H9 (cell line): ENCODE results near the gene LRRC36. TPM values are rescaled to one million over a fixed set of nuclear protein-coding genes. Genes with fewer than 3 reads are reported as not detected.

ENCODE experiments used
- DNase-seq: peaks from one replicate; pipeline ENCODE4 v3.0.0-alpha.2; 2017
- H2AFZ ChIP-seq: one replicate; pipeline ENCODE4 v1.6.1; 2013; ENCODE audit warnings: mild to moderate bottlenecking, low read length, control low read depth, moderate library complexity
- H2AK5ac ChIP-seq: 2 replicates; pipeline ENCODE4 v1.6.1; 2013; ENCODE audit warnings: low read length, control low read depth, mixed read lengths; ENCODE audit not compliant: insufficient read length
- H2BK120ac ChIP-seq: one replicate; pipeline ENCODE4 v1.6.1; 2013; ENCODE audit warnings: low read depth, mild to moderate bottlenecking, low read length, control low read depth, inconsistent platforms; ENCODE audit not compliant: poor library complexity, severe bottlenecking
- H2BK12ac ChIP-seq: 2 replicates; pipeline ENCODE4 v1.6.1; 2013; ENCODE audit warnings: low read length, control low read depth, mixed read lengths, low read depth; ENCODE audit not compliant: insufficient read length
- H2BK15ac ChIP-seq: 2 replicates; pipeline ENCODE4 v1.6.1; 2013; ENCODE audit warnings: low read depth, low read length, control low read depth
- H2BK20ac ChIP-seq: one replicate; pipeline ENCODE4 v1.6.1; 2013; ENCODE audit warnings: low read depth, mild to moderate bottlenecking, low read length, control low read depth, inconsistent platforms; ENCODE audit not compliant: poor library complexity, severe bottlenecking
- H2BK5ac ChIP-seq: 2 replicates; pipeline ENCODE4 v1.6.1; 2013; ENCODE audit warnings: low read length, control low read depth, mixed read lengths; ENCODE audit not compliant: insufficient read length
- H3K14ac ChIP-seq: 2 replicates; pipeline ENCODE4 v1.6.1; 2013; ENCODE audit warnings: low read length, control low read depth; ENCODE audit not compliant: insufficient read depth
- H3K18ac ChIP-seq: 2 replicates; pipeline ENCODE4 v1.6.1; 2013; ENCODE audit warnings: low read depth, mild to moderate bottlenecking, mixed read lengths, low read length, control low read depth; ENCODE audit not compliant: insufficient read length
- H3K23ac ChIP-seq: 2 replicates; pipeline ENCODE4 v1.6.1; 2013; ENCODE audit warnings: low read length, control low read depth, mixed read lengths, low read depth; ENCODE audit not compliant: insufficient read length
- H3K23me2 ChIP-seq: 2 replicates; pipeline ENCODE4 v1.6.1; 2013; ENCODE audit warnings: low read depth, mild to moderate bottlenecking, mixed read lengths, low read length, control low read depth; ENCODE audit not compliant: insufficient read length, poor library complexity, severe bottlenecking
- H3K27ac ChIP-seq: 2 replicates; pipeline ENCODE4 v1.5.1; 2013; ENCODE audit warnings: low read length, control low read depth, mixed read lengths, low read depth; ENCODE audit not compliant: insufficient read length
- H3K27me3 ChIP-seq: 2 replicates; pipeline ENCODE4 v1.6.1; 2013; ENCODE audit warnings: low read length, control low read depth, inconsistent platforms; ENCODE audit not compliant: insufficient read depth
- H3K4ac ChIP-seq: 2 replicates; pipeline ENCODE4 v1.6.1; 2013; ENCODE audit warnings: low read depth, mild to moderate bottlenecking, control low read depth, inconsistent platforms, low read length, moderate library complexity
- H3K4me1 ChIP-seq: 2 replicates; pipeline ENCODE4 v1.6.1; 2013; ENCODE audit warnings: low read length, control low read depth, inconsistent platforms; ENCODE audit not compliant: insufficient read depth
- H3K4me2 ChIP-seq: 2 replicates; pipeline ENCODE4 v1.6.1; 2013; ENCODE audit warnings: low read length, control low read depth, mixed read lengths; ENCODE audit not compliant: insufficient read length, insufficient read depth
- H3K56ac ChIP-seq: 2 replicates; pipeline ENCODE4 v1.6.1; 2013; ENCODE audit warnings: low read depth, mild to moderate bottlenecking, mixed read lengths, low read length, control low read depth; ENCODE audit not compliant: insufficient read length
- H3K79me1 ChIP-seq: 2 replicates; pipeline ENCODE4 v1.6.1; 2013; ENCODE audit warnings: low read depth, mild to moderate bottlenecking, moderate library complexity, low read length, control low read depth, inconsistent platforms; ENCODE audit not compliant: insufficient read depth, poor library complexity, severe bottlenecking
- H3K79me2 ChIP-seq: 2 replicates; pipeline ENCODE4 v1.6.1; 2013; ENCODE audit warnings: low read length, control low read depth, inconsistent platforms; ENCODE audit not compliant: insufficient read depth
- H3K9ac ChIP-seq: 2 replicates; pipeline ENCODE4 v1.6.1; 2013; ENCODE audit warnings: low read length, control low read depth, mixed read lengths; ENCODE audit not compliant: insufficient read length; ENCODE audit errors: extremely low read depth
- H3K9me3 ChIP-seq: one replicate; pipeline ENCODE4 v1.6.1; 2013; ENCODE audit warnings: low read depth, low read length, inconsistent platforms; ENCODE audit not compliant: control insufficient read depth
- H3T11ph ChIP-seq: one replicate; pipeline ENCODE4 v1.6.1; 2013; ENCODE audit warnings: mild to moderate bottlenecking, low read length, control low read depth, inconsistent platforms
- H4K20me1 ChIP-seq: one replicate; pipeline ENCODE4 v1.6.1; 2013; ENCODE audit not compliant: control insufficient read depth, insufficient read length, insufficient read depth
- H4K5ac ChIP-seq: 2 replicates; pipeline ENCODE4 v1.6.1; 2013; ENCODE audit warnings: low read depth, mild to moderate bottlenecking, mixed read lengths, low read length, control low read depth; ENCODE audit not compliant: insufficient read length
- H4K8ac ChIP-seq: replicated peaks from 2 replicates; pipeline ENCODE4 v1.6.1; 2013; ENCODE audit warnings: low read length, control low read depth, mixed read lengths, low read depth; ENCODE audit not compliant: insufficient read length
- H4K91ac ChIP-seq: 2 replicates; pipeline ENCODE4 v1.6.1; 2013; ENCODE audit warnings: low read depth, mild to moderate bottlenecking, moderate library complexity, mixed read lengths, low read length, control low read depth; ENCODE audit not compliant: insufficient read length
- H3K27ac Mint-ChIP-seq, 3 experiments: 2 replicates in 2 of 3; 3 replicates in 1 of 3; pipeline ENCODE4 v1.8.0; 2020 to 2021; ENCODE audit warnings: mixed read lengths in 3 of 3, mild to moderate bottlenecking in 1 of 3, moderate library complexity in 1 of 3
- H3K27me3 Mint-ChIP-seq: 2 replicates; pipeline ENCODE4 v1.8.0; 2021; ENCODE audit warnings: low read depth, mild to moderate bottlenecking, moderate library complexity, mixed read lengths
- H3K36me3 Mint-ChIP-seq, 3 experiments: 2 replicates in 2 of 3; 3 replicates in 1 of 3; pipeline ENCODE4 v1.8.0; 2020 to 2021; ENCODE audit warnings: low read depth in 3 of 3, mixed read lengths in 3 of 3; ENCODE audit not compliant: insufficient read depth in 1 of 3
- H3K4me1 Mint-ChIP-seq, 2 experiments: 2 replicates each; pipeline ENCODE4 v1.8.0; 2020; ENCODE audit warnings: mixed read lengths in 2 of 2
- H3K4me3 Mint-ChIP-seq, 2 experiments: 2 replicates in 1 of 2; 3 replicates in 1 of 2; pipeline ENCODE4 v1.8.0; 2020 to 2021; ENCODE audit warnings: mild to moderate bottlenecking in 2 of 2, mixed read lengths in 2 of 2, moderate library complexity in 1 of 2
- H3K9me3 Mint-ChIP-seq, 2 experiments: 2 replicates in 1 of 2; 3 replicates in 1 of 2; pipeline ENCODE4 v1.8.0; 2020; ENCODE audit warnings: mild to moderate bottlenecking in 2 of 2, mixed read lengths in 2 of 2, moderate library complexity in 1 of 2
- CTCF ChIP-seq: fragments of 200-600 bp; sonication (generic); conservative IDR thresholded peaks from 3 replicates; pipeline ENCODE4 v1.8.0; 2021; ENCODE audit warnings: antibody characterized with exemption, mild to moderate bottlenecking
- WGBS: extraction: QIAGEN DNeasy Blood & Tissue Kit; methylation state at CpG from one replicate; pipeline ENCODE4 v1.1.7; 2013; ENCODE audit warnings: missing lambda C conversion rate, low lambda C conversion rate, mixed read lengths; ENCODE audit not compliant: insufficient read length; ENCODE audit errors: extremely low coverage; 5-methylcytosine and 5-hydroxymethylcytosine counted together
- total RNA-seq: library from RNA; stranded (reverse); gene quantifications from 2 replicates; pipeline ENCODE4 v1.2.1, GENCODE V29; 2021

LRRC36 gene
- total RNA-seq, 1 experiment from 2014 or later = not detected

- Histone ChIP-seq H2AFZ (no peak overlapping the region), H3K9ac (no peak overlapping the region), H3K4me1 (peaks cover 8% of the 10 kb centered on the region; the same call in 1 of the 2 replicates), H2BK20ac (no peak overlapping the region), H4K8ac (no peak overlapping the region), H3K23ac (no peak overlapping the region), H3K4me2 (no peak overlapping the region), H3K9me3 (no peaks in the 10 kb centered on the region), H3K14ac (no peak overlapping the region; the same call in 1 of the 2 replicates), H2BK120ac (no peak overlapping the region), H3K79me2 (no peaks in the 10 kb centered on the region), H4K20me1 (no peaks in the 10 kb centered on the region), H3K27ac (no peak overlapping the region), H2AK5ac (no peak overlapping the region), H3K56ac (no peak overlapping the region), H2BK5ac (no peak overlapping the region), H4K91ac (no peak overlapping the region), H3K4ac (no peak overlapping the region), H2BK12ac (no peak overlapping the region), H3K18ac (no peak overlapping the region), H4K5ac (no peak overlapping the region), H3T11ph (no peak overlapping the region), H3K79me1 (no peaks in the 10 kb centered on the region), H3K27me3 (no peaks in the 10 kb centered on the region), H3K23me2 (no peaks in the 10 kb centered on the region), H2BK15ac (no peak overlapping the region)
- H3K9me3 Mint-ChIP-seq = no peaks in the 10 kb centered on the region
- WGBS = no CpG with 5 or more reads among the region's 18 CpGs
- peaks cover 0 to 2% (median 0%) of the 10 kb centered on the region in 3 experiments; a peak in 1 of 7 replicates for H3K36me3 Mint-ChIP-seq
- no peak overlapping the region; a peak in 1 of 7 replicates for H3K27ac Mint-ChIP-seq
- H3K4me1 Mint-ChIP-seq = peaks cover 44% of the 10 kb centered on the region in 2 experiments
- peaks cover 22% of the 10 kb centered on the region for H3K27me3 Mint-ChIP-seq
- H3K4me3 Mint-ChIP-seq = no peak overlapping the region
- DNase-seq = no peak
- TF ChIP-seq CTCF = no peak
Measured at GRCh38 chr16:67406111-67406971, 79.7 kb downstream of the LRRC36 start.
